NB4 (cell line): Measurements from ENCODE around the gene PECR.

ENCODE experiments used
- DNase-seq: peaks from one replicate; pipeline ENCODE4 v3.0.0; 2010; ENCODE audit warnings: low read depth
- H3K4me3 ChIP-seq: one replicate; pipeline ENCODE4 v1.5.1; 2011; ENCODE audit warnings: mild to moderate bottlenecking, low read depth, low read length, moderate library complexity
- MYC ChIP-seq: IDR thresholded peaks from 2 replicates; pipeline ENCODE4 v1.6.1; 2011; ENCODE audit warnings: low read depth, low read length
- POLR2A ChIP-seq: IDR thresholded peaks from 2 replicates; pipeline ENCODE4 v1.6.1; 2011; ENCODE audit warnings: mild to moderate bottlenecking; ENCODE audit not compliant: insufficient read length; ENCODE audit errors: extremely low read depth
- TF ChIP-seq, protein P1 (sequence below): IDR thresholded peaks from one replicate; pipeline ENCODE4 v1.5.1; 2012; ENCODE audit warnings: low read depth, low read length
- TF ChIP-seq, protein P2 (sequence below): IDR thresholded peaks from 2 replicates; pipeline ENCODE4 v1.6.1; 2011; ENCODE audit warnings: low read depth, low read length

Gene PECR

DNA sequence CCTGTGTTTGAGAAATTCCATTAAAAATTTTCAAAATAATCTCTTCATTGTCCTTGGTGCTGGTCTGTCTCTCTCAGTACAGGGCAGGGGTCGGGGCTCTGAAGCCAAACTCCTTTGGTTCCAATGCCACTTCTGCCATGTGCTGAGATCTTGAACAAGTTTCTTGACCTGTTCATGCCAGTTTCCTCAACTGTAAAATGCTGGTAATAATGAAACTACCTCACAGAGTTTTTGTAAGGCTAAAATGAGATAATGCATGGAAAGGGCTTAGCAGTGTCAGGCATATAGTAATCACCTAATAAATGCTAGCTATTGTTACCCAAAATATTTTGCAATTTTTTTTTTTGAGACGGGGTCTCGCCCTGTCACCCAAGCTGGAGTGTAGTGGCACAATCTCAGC is 51.4 kb downstream of the PECR start:
- no peak for DNase-seq
- no peak overlapping the region for H3K4me3 ChIP-seq

DNA sequence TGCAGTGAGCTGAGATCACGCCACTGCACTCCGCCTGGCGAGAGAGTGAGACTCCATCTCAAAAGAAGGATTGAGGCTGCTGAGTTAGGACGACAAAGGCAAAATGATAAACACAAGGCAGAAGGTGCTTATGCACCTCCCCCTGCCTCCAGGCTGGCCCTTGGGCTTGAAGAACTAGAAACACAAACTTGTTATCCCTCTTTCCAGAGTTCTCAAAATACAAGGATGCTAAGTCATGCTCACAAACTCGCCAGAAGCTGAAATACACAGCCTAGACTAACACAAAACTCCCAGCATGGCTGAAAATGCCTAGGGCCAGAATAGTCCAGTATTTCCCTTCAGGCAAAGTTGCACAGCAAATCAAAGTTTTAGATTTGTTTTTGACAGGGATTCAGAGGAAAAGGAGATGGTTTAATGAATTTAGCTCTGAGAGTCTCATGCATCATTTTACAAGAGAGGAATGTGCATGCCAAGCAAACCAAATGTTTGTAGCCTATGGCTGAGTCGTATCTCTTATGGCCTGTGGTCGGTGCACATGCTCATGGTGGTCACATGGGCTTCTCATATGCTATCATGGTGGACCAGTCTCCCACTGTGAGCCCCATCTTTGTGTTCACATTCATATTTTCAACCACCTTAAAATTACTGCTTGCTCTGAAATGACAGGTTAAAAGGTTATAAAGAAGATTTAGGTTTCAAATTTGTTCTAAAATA is 52.0 kb downstream of the PECR start:
- TF ChIP-seq, protein P1, sequence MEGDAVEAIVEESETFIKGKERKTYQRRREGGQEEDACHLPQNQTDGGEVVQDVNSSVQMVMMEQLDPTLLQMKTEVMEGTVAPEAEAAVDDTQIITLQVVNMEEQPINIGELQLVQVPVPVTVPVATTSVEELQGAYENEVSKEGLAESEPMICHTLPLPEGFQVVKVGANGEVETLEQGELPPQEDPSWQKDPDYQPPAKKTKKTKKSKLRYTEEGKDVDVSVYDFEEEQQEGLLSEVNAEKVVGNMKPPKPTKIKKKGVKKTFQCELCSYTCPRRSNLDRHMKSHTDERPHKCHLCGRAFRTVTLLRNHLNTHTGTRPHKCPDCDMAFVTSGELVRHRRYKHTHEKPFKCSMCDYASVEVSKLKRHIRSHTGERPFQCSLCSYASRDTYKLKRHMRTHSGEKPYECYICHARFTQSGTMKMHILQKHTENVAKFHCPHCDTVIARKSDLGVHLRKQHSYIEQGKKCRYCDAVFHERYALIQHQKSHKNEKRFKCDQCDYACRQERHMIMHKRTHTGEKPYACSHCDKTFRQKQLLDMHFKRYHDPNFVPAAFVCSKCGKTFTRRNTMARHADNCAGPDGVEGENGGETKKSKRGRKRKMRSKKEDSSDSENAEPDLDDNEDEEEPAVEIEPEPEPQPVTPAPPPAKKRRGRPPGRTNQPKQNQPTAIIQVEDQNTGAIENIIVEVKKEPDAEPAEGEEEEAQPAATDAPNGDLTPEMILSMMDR = no peak
- TF ChIP-seq, protein P2, sequence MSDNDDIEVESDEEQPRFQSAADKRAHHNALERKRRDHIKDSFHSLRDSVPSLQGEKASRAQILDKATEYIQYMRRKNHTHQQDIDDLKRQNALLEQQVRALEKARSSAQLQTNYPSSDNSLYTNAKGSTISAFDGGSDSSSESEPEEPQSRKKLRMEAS = no peak
- TF ChIP-seq MYC (no peak), POLR2A (no peak)
- DNase-seq = no peak
- H3K4me3 ChIP-seq = no peak overlapping the region

More for the DNA sequence above, 51.4 kb downstream of the PECR start:
- no peak for TF ChIP-seq MYC
- TF ChIP-seq POLR2A = no peak
- TF ChIP-seq, protein P2 = no peak
- TF ChIP-seq, protein P1 = no peak

DNA sequence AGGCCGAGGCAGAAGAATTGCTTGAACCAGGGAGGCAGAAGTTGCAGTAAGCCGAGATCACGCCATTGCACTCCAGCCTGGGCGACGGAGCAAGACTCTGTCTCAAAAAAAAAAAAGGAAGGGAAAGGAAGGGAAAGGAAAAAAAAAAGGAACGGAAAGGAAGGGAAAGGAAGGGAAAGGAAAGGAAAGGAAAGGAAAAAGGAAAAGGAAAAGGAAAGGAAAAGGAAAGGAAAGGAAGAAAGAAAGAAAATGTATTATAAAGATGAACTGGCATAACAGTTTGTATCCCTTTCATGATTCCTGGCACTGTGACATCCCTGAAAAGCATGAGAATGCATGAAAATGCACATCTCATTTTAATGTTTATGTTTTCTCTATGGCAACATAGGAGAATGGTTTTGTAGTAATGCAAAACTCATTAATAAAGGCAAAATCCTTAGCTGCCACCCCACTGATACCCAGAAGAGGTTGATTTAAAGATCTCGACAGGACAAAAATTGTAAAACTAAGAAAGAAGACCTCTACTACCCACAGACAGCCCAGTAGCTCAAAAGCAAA is 56.8 kb downstream of the PECR start:
- H3K4me3 ChIP-seq = no peak overlapping the region
- TF ChIP-seq, protein P1 = no peak
- TF ChIP-seq, protein P2 = no peak
- no peak for TF ChIP-seq MYC
- no peak for TF ChIP-seq POLR2A
- DNase-seq = no peak

DNA sequence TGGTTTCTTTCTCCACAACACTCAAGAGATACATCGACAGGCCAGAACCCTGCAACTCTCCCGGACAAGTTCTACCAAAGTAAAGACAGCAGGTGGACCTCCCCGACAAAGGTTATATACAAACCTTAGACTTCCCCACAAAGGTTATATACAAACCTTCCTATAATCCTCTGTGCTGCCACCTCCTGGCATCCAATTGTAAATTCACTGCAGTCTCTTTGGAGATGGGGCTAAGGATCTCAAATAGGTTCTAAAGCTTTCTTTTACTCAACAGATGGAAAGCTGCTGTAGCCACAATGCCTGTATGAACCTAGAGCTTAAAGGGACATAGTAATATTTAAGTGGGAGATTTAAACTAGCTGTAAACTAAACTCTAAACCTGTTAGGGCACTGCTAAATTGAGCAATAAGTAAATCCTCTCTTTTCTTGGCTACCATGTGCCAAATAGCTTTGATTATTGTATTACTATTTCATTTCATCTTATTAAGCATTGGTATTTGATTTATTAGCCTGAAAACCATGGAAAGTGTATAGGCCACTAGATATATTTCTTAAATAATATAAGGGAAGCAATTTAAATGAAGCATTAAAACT is 58.5 kb downstream of the PECR start:
- H3K4me3 ChIP-seq = no peak overlapping the region
- TF ChIP-seq MYC = no peak
- TF ChIP-seq, protein P2 = no peak
- TF ChIP-seq POLR2A = no peak
- TF ChIP-seq, protein P1 = peak; percentile 76
- DNase-seq = peak; percentile 66

DNA sequence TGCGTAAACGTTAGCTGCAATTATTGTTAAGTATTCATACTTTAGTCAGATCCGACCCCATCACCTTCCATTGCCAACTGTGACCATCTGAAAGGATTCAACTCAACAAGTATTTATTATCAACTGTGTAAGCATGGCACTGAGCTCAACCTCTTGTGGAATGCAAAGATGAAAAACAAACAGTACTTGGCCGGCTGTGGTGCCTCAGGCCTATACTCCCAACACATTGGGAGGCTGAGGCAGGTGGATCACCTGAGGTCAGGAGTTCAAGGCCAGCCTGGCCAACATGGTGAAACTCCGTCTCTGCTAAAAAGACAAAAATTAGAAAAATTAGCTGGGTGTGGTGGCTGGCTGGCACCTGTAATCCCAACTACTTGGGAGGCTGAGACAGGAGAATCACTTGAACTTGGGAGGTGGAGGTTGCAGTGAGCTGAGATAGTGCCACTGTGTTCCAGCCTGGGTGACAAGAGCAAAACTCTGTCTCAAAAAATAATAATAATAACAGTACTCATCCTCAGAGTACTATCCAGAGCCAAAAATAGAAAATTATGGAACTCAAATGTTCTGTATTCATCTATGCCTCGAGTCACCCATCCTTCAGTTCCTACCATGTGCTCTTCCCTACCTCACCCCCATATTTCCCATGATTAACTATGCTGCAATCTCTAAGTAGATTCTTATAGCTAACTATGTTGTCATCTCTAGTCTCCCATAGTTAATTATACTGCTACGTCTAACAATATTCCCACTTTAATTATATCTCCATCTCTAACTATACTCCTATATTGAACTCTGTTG is 59.6 kb downstream of the PECR start:
- H3K4me3 ChIP-seq = no peak overlapping the region
- DNase-seq = no peak
- TF ChIP-seq MYC = no peak
- TF ChIP-seq, protein P1 = no peak
